HUES64 (cell line): ENCODE results near the gene ABAT.

Experiments
- H3K27ac ChIP-seq: 2 replicates; pipeline ENCODE4 v1.7.0; 2013; ENCODE audit warnings: low read depth, low read length, inconsistent platforms
- H3K27me3 ChIP-seq: 2 replicates; pipeline ENCODE4 v1.6.1; 2013; ENCODE audit warnings: mild to moderate bottlenecking, low read length; ENCODE audit not compliant: insufficient read depth
- H3K36me3 ChIP-seq: 2 replicates; pipeline ENCODE4 v1.6.1; 2013; ENCODE audit warnings: mild to moderate bottlenecking, low read length; ENCODE audit not compliant: insufficient read depth
- H3K4me1 ChIP-seq: 2 replicates; pipeline ENCODE4 v1.6.1; 2013; ENCODE audit warnings: mild to moderate bottlenecking, low read length, moderate library complexity; ENCODE audit not compliant: insufficient read depth
- H3K4me3 ChIP-seq: 2 replicates; pipeline ENCODE4 v1.5.1; 2013; ENCODE audit warnings: mild to moderate bottlenecking, low read length, moderate library complexity
- H3K9ac ChIP-seq: 2 replicates; pipeline ENCODE4 v1.6.1; 2013; ENCODE audit warnings: mild to moderate bottlenecking, low read depth, low read length
- H3K9me3 ChIP-seq: 2 replicates; pipeline ENCODE4 v1.6.1; 2013; ENCODE audit warnings: low read depth, low read length; ENCODE audit not compliant: insufficient read depth
- WGBS: fragments of 150-250, 120-280 bp; methylation state at CpG from one replicate; pipeline ENCODE4 v1.1.7; 2013; ENCODE audit warnings: missing lambda C conversion rate; 5-methylcytosine and 5-hydroxymethylcytosine counted together

Gene ABAT

DNA sequence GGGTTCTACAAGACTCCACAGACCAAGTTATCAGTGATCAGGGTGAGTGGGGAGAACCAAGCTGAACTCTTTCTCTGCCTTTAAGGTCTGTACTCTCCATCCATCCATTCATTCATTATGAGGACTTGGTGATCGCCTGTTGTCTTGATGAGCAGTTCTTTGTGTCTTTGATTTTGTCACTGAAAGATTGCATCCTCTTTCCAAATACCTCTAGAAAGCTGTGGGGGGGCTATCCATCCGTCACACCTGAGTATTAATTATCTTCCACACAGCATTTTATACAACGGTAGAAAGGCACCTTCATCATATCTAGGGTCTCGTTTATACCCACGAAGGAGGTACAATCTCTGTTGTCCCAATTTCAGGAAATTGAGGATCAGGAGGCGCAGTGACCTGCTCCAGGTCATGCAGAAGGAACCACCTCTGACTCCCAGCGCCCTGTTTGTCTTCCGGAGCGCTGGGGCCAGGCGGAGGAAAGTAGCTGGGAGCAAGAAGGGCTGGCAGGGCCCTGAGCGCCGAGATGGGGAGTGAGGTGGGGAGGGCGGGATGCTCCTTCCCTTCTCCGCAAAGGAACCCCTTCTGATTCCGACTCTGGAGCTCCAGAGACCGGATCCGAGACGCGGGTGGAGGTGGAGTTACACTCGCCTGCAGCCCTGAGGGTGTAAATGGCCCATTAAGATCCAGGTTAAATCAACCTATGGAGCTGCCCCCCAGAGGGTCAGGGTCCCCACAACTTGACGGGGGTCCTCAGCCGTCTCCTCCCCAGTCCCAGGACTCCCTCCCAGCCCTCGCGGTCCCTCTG lies 605 bp upstream of the ABAT start:
- WGBS = 15% methylated on average over 24 of the region's 24 CpGs
- Histone ChIP-seq H3K9ac (peak overlapping the region; percentile 66), H3K27ac (no peak overlapping the region), H3K36me3 (no peaks in the 10 kb centered on the region), H3K9me3 (no peaks in the 10 kb centered on the region), H3K27me3 (peaks cover 43% of the 10 kb centered on the region), H3K4me3 (peak overlapping the region; percentile 93), H3K4me1 (peaks cover 4% of the 10 kb centered on the region; the same call in 1 of the 2 replicates)

GRCh38 chr16:8675183-8676159 lies 1.1 kb downstream of the ABAT start:
- no peaks in the 10 kb centered on the region for H3K36me3 ChIP-seq
- no peak overlapping the region for H3K9ac ChIP-seq
- H3K27ac ChIP-seq = no peak overlapping the region
- peaks cover 4% of the 10 kb centered on the region; the same call in 1 of the 2 replicates for H3K4me1 ChIP-seq
- H3K4me3 ChIP-seq = peak overlapping the region; percentile 93
- H3K9me3 ChIP-seq = no peaks in the 10 kb centered on the region
- peaks cover 43% of the 10 kb centered on the region for H3K27me3 ChIP-seq
- 68% methylated on average over 13 of the region's 13 CpGs for WGBS

- 90% methylated on average over 5 of the region's 5 CpGs for WGBS
- H3K27ac ChIP-seq = no peak overlapping the region
- H3K4me3 ChIP-seq = no peak overlapping the region
- no peaks in the 10 kb centered on the region for H3K9me3 ChIP-seq
- peaks cover 43% of the 10 kb centered on the region for H3K27me3 ChIP-seq
- no peak overlapping the region for H3K9ac ChIP-seq
- H3K4me1 ChIP-seq = peaks cover 4% of the 10 kb centered on the region; the same call in 1 of the 2 replicates
- H3K36me3 ChIP-seq = no peaks in the 10 kb centered on the region
These were observed 1.7 kb downstream of the ABAT start for GRCh38 chr16:8676160-8676547.

GRCh38 chr16:8676737-8677375 lies 2.4 kb downstream of the ABAT start:
- H3K27me3 ChIP-seq = peaks cover 43% of the 10 kb centered on the region
- H3K36me3 ChIP-seq = no peaks in the 10 kb centered on the region
- 86% methylated on average over 7 of the region's 7 CpGs for WGBS
- no peak overlapping the region for H3K9ac ChIP-seq
- no peak overlapping the region for H3K4me3 ChIP-seq
- H3K27ac ChIP-seq = no peak overlapping the region
- H3K4me1 ChIP-seq = peaks cover 4% of the 10 kb centered on the region; the same call in 1 of the 2 replicates
- H3K9me3 ChIP-seq = no peaks in the 10 kb centered on the region

- Histone ChIP-seq H3K4me1 (peaks cover 4% of the 10 kb centered on the region; the same call in 1 of the 2 replicates), H3K9me3 (no peaks in the 10 kb centered on the region), H3K4me3 (no peak overlapping the region), H3K27me3 (peaks cover 40% of the 10 kb centered on the region), H3K27ac (no peak overlapping the region), H3K9ac (no peak overlapping the region), H3K36me3 (no peaks in the 10 kb centered on the region)
- WGBS = 86% methylated on average over 4 of the region's 5 CpGs
These were observed 3.1 kb downstream of the ABAT start for GRCh38 chr16:8677481-8677880.

DNA sequence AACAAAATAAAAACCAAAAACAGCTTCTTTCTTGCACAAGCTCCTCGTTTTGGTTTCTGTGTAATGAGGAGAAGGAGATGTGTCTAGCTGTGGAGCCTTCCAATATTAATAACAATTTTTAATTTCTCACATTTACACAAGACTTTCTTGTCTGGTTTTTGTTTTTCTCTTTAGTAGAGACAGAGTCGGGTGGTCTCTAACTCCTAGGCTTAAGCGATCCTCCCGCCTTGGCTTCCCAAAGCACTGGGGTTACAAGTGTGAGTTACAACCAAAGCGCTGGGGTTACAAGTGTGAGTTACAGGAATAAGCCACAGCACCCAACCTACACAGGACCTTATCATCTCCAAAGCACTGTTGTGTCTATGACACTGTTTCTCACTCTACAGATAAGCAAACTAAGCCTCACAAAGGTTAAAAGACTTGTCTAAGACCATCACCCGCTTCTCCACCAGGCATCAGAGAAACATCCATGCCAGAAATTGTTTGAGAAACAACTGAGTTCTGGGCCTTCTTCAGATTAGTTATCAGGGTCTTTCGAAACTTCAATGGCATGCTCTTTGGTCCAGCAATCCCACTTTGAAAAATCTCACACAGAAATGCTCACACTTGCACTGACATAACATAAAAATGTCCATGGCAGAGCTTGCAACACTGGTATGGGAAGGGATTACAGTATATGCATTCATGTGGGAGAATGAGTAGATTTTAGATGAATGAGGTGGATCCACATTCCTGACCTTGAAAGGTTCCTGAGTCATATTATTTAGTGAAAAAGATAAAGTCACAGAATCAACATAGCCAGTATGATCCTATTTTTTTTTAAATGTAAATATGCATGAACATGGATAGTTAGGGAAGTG lies 3.9 kb downstream of the ABAT start:
- no peak overlapping the region for H3K9ac ChIP-seq
- WGBS = 94% methylated on average over 6 of the region's 7 CpGs
- peaks cover 4% of the 10 kb centered on the region; the same call in 1 of the 2 replicates for H3K4me1 ChIP-seq
- H3K27me3 ChIP-seq = peaks cover 32% of the 10 kb centered on the region
- H3K4me3 ChIP-seq = no peak overlapping the region
- H3K9me3 ChIP-seq = no peaks in the 10 kb centered on the region
- H3K36me3 ChIP-seq = no peaks in the 10 kb centered on the region
- H3K27ac ChIP-seq = no peak overlapping the region

- 85% methylated on average over 2 of the region's 2 CpGs for WGBS
- H3K27me3 ChIP-seq = peaks cover 24% of the 10 kb centered on the region
- H3K27ac ChIP-seq = no peak overlapping the region
- H3K4me1 ChIP-seq = no peaks in the 10 kb centered on the region
- H3K9me3 ChIP-seq = no peaks in the 10 kb centered on the region
- no peak overlapping the region for H3K4me3 ChIP-seq
- H3K9ac ChIP-seq = no peak overlapping the region
- H3K36me3 ChIP-seq = no peaks in the 10 kb centered on the region
These were observed 4.7 kb downstream of the ABAT start for GRCh38 chr16:8679151-8679550.

DNA sequence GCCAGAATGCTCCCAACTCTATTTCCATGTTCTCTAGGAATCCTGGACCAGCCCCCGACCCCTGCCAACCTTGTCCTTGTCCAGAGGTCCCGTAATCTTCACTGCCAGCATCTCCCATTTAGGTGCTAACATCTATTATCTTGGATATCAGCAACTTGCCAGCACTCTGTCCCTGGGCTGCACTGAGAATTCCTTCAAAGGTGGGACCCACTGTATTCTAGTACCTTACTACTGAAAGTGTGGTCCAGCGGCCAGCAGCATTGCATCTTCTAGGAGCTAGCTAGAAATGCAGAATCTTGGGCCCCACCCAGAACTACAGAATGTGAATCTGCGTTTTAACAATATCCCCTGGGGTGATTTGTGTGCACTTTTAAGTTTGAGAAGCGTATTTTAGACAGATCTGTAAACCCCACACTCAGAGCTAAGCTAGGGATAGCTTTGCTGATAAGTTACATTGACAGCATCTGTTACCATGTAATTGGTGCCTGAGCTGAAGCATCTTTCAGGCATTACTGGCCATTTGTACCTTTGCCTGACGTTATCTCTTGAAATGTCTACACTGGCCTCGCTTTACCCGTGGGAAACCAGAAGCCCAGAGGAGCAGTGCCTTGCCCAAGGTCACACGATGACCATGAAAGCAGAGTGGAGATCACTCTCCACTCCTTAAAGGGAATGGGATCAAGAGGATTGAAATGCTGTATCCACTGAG lies 8.3 kb downstream of the ABAT start:
- Histone ChIP-seq H3K4me1 (no peaks in the 10 kb centered on the region; the same call in 1 of the 2 replicates), H3K36me3 (no peaks in the 10 kb centered on the region), H3K9me3 (no peaks in the 10 kb centered on the region), H3K27me3 (no peaks in the 10 kb centered on the region), H3K4me3 (no peak overlapping the region), H3K9ac (no peak overlapping the region), H3K27ac (no peak overlapping the region)
- 78% methylated on average over 9 of the region's 9 CpGs for WGBS

- no peaks in the 10 kb centered on the region for H3K36me3 ChIP-seq
- no peak overlapping the region for H3K4me3 ChIP-seq
- no peaks in the 10 kb centered on the region for H3K27me3 ChIP-seq
- H3K9me3 ChIP-seq = no peaks in the 10 kb centered on the region
- no peak overlapping the region for H3K9ac ChIP-seq
- H3K27ac ChIP-seq = no peak overlapping the region
- WGBS = 62% methylated on average over 4 of the region's 4 CpGs
- H3K4me1 ChIP-seq = no peaks in the 10 kb centered on the region; the same call in 1 of the 2 replicates
These were observed 9.2 kb downstream of the ABAT start for GRCh38 chr16:8683640-8684039.

DNA sequence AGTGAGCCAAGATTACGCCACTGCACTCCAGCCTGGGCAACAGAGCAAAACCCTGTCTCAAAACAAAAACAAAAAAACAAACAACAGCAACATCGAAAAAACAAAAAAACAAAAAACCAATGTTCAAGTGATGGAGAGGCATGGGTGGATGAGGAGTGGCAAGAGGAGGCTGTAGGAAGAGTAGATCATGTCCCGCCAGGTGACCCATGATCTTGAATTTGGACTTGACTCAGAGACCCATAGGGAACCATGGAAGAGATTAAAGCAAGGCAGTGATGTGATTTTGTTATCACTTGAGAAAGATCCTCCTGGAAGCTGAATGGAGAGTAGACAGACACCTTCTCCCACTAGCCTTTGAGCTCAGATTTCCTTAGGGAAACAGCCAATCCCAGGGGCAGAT lies 11.2 kb downstream of the ABAT start:
- 46% methylated on average over 2 of the region's 3 CpGs for WGBS

More for the DNA sequence above, 11.2 kb downstream of the ABAT start:
- Histone ChIP-seq H3K9ac (no peak overlapping the region), H3K4me3 (no peak overlapping the region), H3K36me3 (no peaks in the 10 kb centered on the region), H3K4me1 (no peaks in the 10 kb centered on the region; the same call in 1 of the 2 replicates), H3K27me3 (no peaks in the 10 kb centered on the region), H3K9me3 (peaks cover 7% of the 10 kb centered on the region; the same call in 1 of the 2 replicates), H3K27ac (no peak overlapping the region)
